PC-3 (cell line): Measurements from ENCODE around the gene PARP11. TPM values are rescaled to one million over a fixed set of nuclear protein-coding genes. Genes with fewer than 3 reads are reported as not detected.

ENCODE experiments used
- ATAC-seq: fragments of 200-7000 bp; cut with Tn5 transposase; 2 replicates; pipeline ENCODE4 v1.9.1; 2020; ENCODE audit warnings: mild to moderate bottlenecking, moderate library complexity
- BruUV-seq: library from RNA; stranded (reverse); fragments of 400-500 nt; replicated peaks from 2 replicates; lab custom pipeline; 2021; lab: Mats Ljungman, UMichigan
- CTCF ChIA-PET: fragments of 300-600 bp; sonication (Branson Sonifier 250); formaldehyde crosslinking; loops from one replicate; lab custom pipeline; 2022; ENCODE audit warnings: antibody characterized with exemption; lab: Charles Lee
- POLR2A ChIA-PET: fragments of 300-600 bp; sonication (Branson Sonifier 250); formaldehyde crosslinking; loops from one replicate; lab custom pipeline; 2022; ENCODE audit warnings: antibody characterized with exemption; ENCODE audit not compliant: unreplicated experiment; lab: Charles Lee
- DNase-seq: peaks from one replicate; pipeline ENCODE4 v3.0.0-alpha.2; 2015
- H2AFZ ChIP-seq: fragments of 300-600 bp; sonication (generic); 2 replicates; pipeline ENCODE4 v1.6.0; 2016; ENCODE audit warnings: antibody characterized with exemption, low read length
- H3F3A ChIP-seq: fragments of 300-600 bp; sonication (generic); one replicate; pipeline ENCODE4 v1.6.0; 2017; ENCODE audit warnings: antibody characterized with exemption, low read length, control low read depth, mild to moderate bottlenecking; ENCODE audit not compliant: unreplicated experiment
- H3K27ac ChIP-seq: fragments of 300-600 bp; sonication (generic); 2 replicates; pipeline ENCODE4 v1.5.1; 2016; ENCODE audit warnings: mild to moderate bottlenecking, low read length
- H3K27me3 ChIP-seq: fragments of 300-600 bp; sonication (generic); 2 replicates; pipeline ENCODE4 v1.6.1; 2016; ENCODE audit warnings: low read length, mixed read lengths
- H3K36me3 ChIP-seq: fragments of 300-600 bp; sonication (generic); 2 replicates; pipeline ENCODE4 v1.6.1; 2016; ENCODE audit warnings: low read depth, mixed run types, low read length, mixed read lengths
- H3K4me1 ChIP-seq: fragments of 300-600 bp; sonication (generic); 2 replicates; pipeline ENCODE4 v1.5.1; 2016; ENCODE audit warnings: low read length; ENCODE audit not compliant: insufficient read depth
- H3K4me2 ChIP-seq: fragments of 300-600 bp; sonication (generic); 2 replicates; pipeline ENCODE4 v1.6.0; 2016; ENCODE audit warnings: low read length
- H3K4me3 ChIP-seq: fragments of 300-600 bp; sonication (generic); 2 replicates; pipeline ENCODE4 v1.5.1; 2016; ENCODE audit warnings: mild to moderate bottlenecking, low read length, mixed read lengths
- H3K79me2 ChIP-seq: fragments of 300-600 bp; sonication (generic); 2 replicates; pipeline ENCODE4 v1.6.1; 2017; ENCODE audit warnings: low read length, mixed read lengths
- H3K9ac ChIP-seq: fragments of 300-600 bp; sonication (generic); 2 replicates; pipeline ENCODE4 v1.6.0; 2016; ENCODE audit warnings: mild to moderate bottlenecking, low read length
- H3K9me2 ChIP-seq: fragments of 300-600 bp; sonication (generic); replicated peaks from 2 replicates; pipeline ENCODE4 v1.6.1; 2016; ENCODE audit warnings: mixed run types, low read length, mixed read lengths
- H3K9me3 ChIP-seq: fragments of 300-600 bp; sonication (generic); 2 replicates; pipeline ENCODE4 v1.6.1; 2016; ENCODE audit warnings: low read length, mixed read lengths
- H4K20me1 ChIP-seq: fragments of 300-600 bp; sonication (generic); 2 replicates; pipeline ENCODE4 v1.6.1; 2016; ENCODE audit warnings: low read length, mixed read lengths
- EZH2 ChIP-seq: fragments of 300-600 bp; sonication (generic); IDR thresholded peaks from one replicate; pipeline ENCODE4 v1.6.1; 2017; ENCODE audit warnings: antibody characterized with exemption, mild to moderate bottlenecking, low read length; ENCODE audit not compliant: unreplicated experiment
- EZH2phosphoT487 ChIP-seq: fragments of 300-600 bp; sonication (generic); IDR thresholded peaks from 2 replicates; pipeline ENCODE4 v1.6.1; 2018; ENCODE audit warnings: mild to moderate bottlenecking, antibody characterized with exemption, low read length, borderline replicate concordance
- intact Hi-C: fragments of 100-400 bp; cut with micrococcal nuclease; formaldehyde crosslinking; loops from 2 replicates; pipeline ENCODE4 v1.9.0; 2023
- total RNA-seq: library from RNA; depleted of rRNA; stranded (reverse); fragments of >200 nt; gene quantifications from 2 replicates; pipeline ENCODE4 v1.2.3, GENCODE V29; 2014
- TF ChIP-seq, protein P1 (sequence below): fragments of 300-600 bp; sonication (generic); conservative IDR thresholded peaks from 2 replicates; pipeline ENCODE4 v1.5.1; 2017; ENCODE audit warnings: antibody characterized with exemption, low read depth, mild to moderate bottlenecking, low read length

PARP11 gene
- total RNA-seq, 1 experiment from 2014 or later, result 2.2 TPM

DNA sequence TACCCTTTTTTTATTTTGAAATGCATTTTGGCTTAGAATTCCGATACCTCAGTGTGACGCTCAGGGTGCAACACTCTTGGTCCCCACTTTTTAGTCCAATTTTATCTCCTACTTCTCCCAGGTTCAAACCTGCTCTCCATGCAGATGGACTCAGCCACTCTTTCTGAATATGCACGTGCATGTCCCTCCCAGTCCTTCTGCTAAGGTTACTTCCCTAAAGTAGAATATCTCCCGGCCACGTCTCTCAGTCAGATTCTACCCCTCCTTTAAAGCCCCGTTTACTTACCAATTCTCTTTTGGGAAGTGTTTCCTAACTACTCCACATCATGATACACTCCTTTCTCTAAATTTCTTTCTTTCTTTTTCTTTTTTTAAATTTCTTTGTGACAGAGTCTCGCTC, 15.5 kb upstream of the PARP11 start:
- no peaks in the 10 kb centered on the region for H3K4me1 ChIP-seq
- intact Hi-C loops, result no loop called here
- ATAC-seq, result no peak
- no TSS peak for BruUV-seq
- TF ChIP-seq EZH2 (no peak), EZH2phosphoT487 (no peak)
- TF ChIP-seq, protein P1, sequence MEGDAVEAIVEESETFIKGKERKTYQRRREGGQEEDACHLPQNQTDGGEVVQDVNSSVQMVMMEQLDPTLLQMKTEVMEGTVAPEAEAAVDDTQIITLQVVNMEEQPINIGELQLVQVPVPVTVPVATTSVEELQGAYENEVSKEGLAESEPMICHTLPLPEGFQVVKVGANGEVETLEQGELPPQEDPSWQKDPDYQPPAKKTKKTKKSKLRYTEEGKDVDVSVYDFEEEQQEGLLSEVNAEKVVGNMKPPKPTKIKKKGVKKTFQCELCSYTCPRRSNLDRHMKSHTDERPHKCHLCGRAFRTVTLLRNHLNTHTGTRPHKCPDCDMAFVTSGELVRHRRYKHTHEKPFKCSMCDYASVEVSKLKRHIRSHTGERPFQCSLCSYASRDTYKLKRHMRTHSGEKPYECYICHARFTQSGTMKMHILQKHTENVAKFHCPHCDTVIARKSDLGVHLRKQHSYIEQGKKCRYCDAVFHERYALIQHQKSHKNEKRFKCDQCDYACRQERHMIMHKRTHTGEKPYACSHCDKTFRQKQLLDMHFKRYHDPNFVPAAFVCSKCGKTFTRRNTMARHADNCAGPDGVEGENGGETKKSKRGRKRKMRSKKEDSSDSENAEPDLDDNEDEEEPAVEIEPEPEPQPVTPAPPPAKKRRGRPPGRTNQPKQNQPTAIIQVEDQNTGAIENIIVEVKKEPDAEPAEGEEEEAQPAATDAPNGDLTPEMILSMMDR, result no peak
- no peak for DNase-seq
- H3K4me3 ChIP-seq, result no peak overlapping the region
- ChIA-PET POLR2A (no interaction called here), CTCF (no interaction called here)
- H3F3A ChIP-seq, result no peaks in the 10 kb centered on the region
- H3K9me3 ChIP-seq, result no peaks in the 10 kb centered on the region
- H3K27ac ChIP-seq, result no peak overlapping the region
- H3K4me2 ChIP-seq, result no peak overlapping the region
- H3K27me3 ChIP-seq, result peaks cover 25% of the 10 kb centered on the region
- no peak overlapping the region for H3K9ac ChIP-seq
- no peaks in the 10 kb centered on the region for H3K36me3 ChIP-seq
- no peaks in the 10 kb centered on the region for H3K79me2 ChIP-seq
- no peaks in the 10 kb centered on the region for H4K20me1 ChIP-seq
- no peak overlapping the region for H2AFZ ChIP-seq
- H3K9me2 ChIP-seq, result no peaks in the 10 kb centered on the region

DNA sequence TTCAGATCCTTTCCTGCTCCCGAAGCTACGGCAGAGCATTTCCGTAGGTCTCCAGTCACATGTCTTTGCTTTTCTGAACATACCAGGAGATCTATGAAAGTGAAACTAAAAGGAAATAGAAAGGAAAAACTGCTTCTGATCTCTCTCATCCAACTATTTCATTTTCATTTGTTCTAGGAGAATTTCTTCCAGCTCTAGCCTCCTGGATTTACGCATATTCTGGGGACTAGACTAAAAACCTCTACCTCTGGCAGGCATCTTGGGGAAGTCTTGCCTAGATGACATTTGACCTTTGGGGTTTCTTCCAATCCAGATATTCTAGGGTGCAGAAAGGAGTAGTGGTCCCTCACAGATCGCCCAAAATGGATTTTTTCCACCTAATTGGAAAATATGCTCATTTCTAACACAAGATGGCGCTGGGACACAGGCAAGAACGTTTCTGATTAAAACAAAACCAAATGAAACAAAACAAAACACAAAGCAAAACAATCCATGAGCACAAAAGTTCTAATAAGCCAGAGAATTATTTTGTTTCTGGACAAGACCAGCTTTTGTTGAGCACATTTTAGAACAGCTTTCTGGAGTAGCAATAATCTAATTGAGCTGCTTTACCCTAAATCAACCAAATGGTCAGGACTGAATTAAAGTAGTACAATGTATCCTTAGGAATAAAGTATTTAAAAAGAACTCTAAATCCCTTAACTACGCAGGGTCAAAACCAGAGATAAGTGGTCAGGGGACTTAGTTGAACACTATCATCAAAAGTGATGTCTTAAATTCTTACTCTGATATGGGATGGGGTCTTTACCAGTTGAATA, 12.3 kb upstream of the PARP11 start:
- POLR2A ChIA-PET, result no interaction called here
- H3K9me3 ChIP-seq, result no peaks in the 10 kb centered on the region
- H3K4me3 ChIP-seq, result no peak overlapping the region
- intact Hi-C loops, result loop anchor here (1.0 kb wide), 2 partner anchors 152 to 392 kb away; no protein-coding TSS in a partner anchor
- H3K9me2 ChIP-seq, result no peaks in the 10 kb centered on the region
- no peaks in the 10 kb centered on the region for H3K79me2 ChIP-seq
- no peak for TF ChIP-seq EZH2
- TF ChIP-seq, protein P1, result peak; percentile 79
- H3K4me2 ChIP-seq, result peak overlapping the region; percentile 19; the same call in 1 of the 2 replicates
- CTCF ChIA-PET, result interaction anchor here (0.6 to 2.6 kb wide), 3 partner anchors 153 to 391 kb away, joined by 3 to 10 read pairs (median 4); no protein-coding TSS in a partner anchor
- no peaks in the 10 kb centered on the region for H3K36me3 ChIP-seq
- no peaks in the 10 kb centered on the region for H3K4me1 ChIP-seq
- no peaks in the 10 kb centered on the region for H3F3A ChIP-seq
- no peaks in the 10 kb centered on the region for H4K20me1 ChIP-seq
- no peak overlapping the region for H2AFZ ChIP-seq
- no peak overlapping the region for H3K27ac ChIP-seq
- DNase-seq (peak; percentile 40), ATAC-seq (no peak)
- no TSS peak for BruUV-seq
- no peak overlapping the region for H3K9ac ChIP-seq
- H3K27me3 ChIP-seq, result peaks cover 31% of the 10 kb centered on the region

DNA sequence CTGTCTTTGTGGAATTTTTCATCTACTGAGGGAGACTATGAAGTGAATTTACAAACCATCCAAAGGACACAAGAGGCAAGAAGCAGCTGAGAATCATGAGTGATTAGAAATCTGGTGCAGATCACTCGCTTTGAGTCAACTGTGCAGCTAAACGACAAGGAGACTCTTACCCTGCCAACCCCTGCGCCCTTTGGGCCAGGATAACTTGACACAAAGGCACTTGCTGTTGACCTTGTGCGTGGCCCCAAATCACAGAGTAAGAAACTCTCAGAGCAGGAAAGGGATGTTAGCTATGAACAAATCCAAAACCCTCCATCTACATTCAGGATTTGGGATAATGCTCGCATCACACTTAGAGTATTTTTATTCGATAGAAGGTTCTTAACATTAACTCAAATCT, 11.5 kb upstream of the PARP11 start:
- no peak for DNase-seq
- intact Hi-C loops, result loop anchor here (1.0 kb wide), 2 partner anchors 153 to 393 kb away; no protein-coding TSS in a partner anchor
- no peak for TF ChIP-seq EZH2phosphoT487
- TF ChIP-seq EZH2, result no peak
- TF ChIP-seq, protein P1, result no peak
- Histone ChIP-seq H4K20me1 (no peaks in the 10 kb centered on the region), H3K36me3 (no peaks in the 10 kb centered on the region), H3K9me3 (no peaks in the 10 kb centered on the region), H3K27me3 (peaks cover 26% of the 10 kb centered on the region), H2AFZ (no peak overlapping the region), H3K4me2 (no peak overlapping the region), H3K4me3 (no peak overlapping the region), H3F3A (no peaks in the 10 kb centered on the region), H3K9ac (no peak overlapping the region), H3K27ac (no peak overlapping the region), H3K9me2 (no peaks in the 10 kb centered on the region), H3K4me1 (no peaks in the 10 kb centered on the region), H3K79me2 (no peaks in the 10 kb centered on the region)
- POLR2A ChIA-PET, result no interaction called here
- ATAC-seq, result no peak
- CTCF ChIA-PET, result interaction anchor here (0.6 to 2.6 kb wide), 3 partner anchors 153 to 392 kb away, joined by 3 to 10 read pairs (median 4); no protein-coding TSS in a partner anchor
- BruUV-seq, result no TSS peak
